GM23248 (cell line): ENCODE data around the gene IRX2.

Source experiments
- EZH2 ChIP-seq: fragments of 200-600 bp; sonication (generic); IDR thresholded peaks from 2 replicates; pipeline ENCODE4 v1.6.1; 2018; ENCODE audit warnings: antibody characterized with exemption, mild to moderate bottlenecking; ENCODE audit not compliant: insufficient read depth, poor library complexity, severe bottlenecking
- EZH2phosphoT487 ChIP-seq: fragments of 200-600 bp; sonication (generic); IDR thresholded peaks from 2 replicates; pipeline ENCODE4 v1.6.1; 2018; ENCODE audit warnings: antibody characterized with exemption, moderate library complexity, mild to moderate bottlenecking, low read depth; ENCODE audit not compliant: insufficient read depth

GRCh38 chr5:2759091-2759490, 7.6 kb upstream of the IRX2 start:
- TF ChIP-seq EZH2phosphoT487 (no peak), EZH2 (no peak)
